Gastrocnemius medialis (tissue), 4 donors: ENCODE results near the gene KRTCAP2. TPM values are rescaled to one million over a fixed set of nuclear protein-coding genes. Genes with fewer than 3 reads are reported as not detected.
A peak's percentile ranks its signal among the peaks of the same experiment; 100 is the strongest.

ENCODE experiments used
- ATAC-seq, 2 donors: fragments of 150-250 bp; one replicate each; pipeline ENCODE4 v1.9.1; 2016
- DNase-seq, 2 donors: peaks; one replicate each; pipeline ENCODE4 v3.0.0-alpha.2; 2019
- H3K27ac ChIP-seq, 4 donors: fragments of 200-600 bp; sonication (generic); 1 replicate in 1 of 4; 2 replicates in 3 of 4; pipeline ENCODE4 v1.5.1; 2016 to 2018; ENCODE audit warnings: mild to moderate bottlenecking in 2 of 4, moderate library complexity in 1 of 4
- H3K27me3 ChIP-seq, 3 donors: fragments of 200-600 bp; sonication (generic) in 2 of 3; 1 replicate in 1 of 3; 2 replicates in 2 of 3; pipeline versions ENCODE4 v1.5.1 to v1.6.0; 2016 to 2019; ENCODE audit warnings: mild to moderate bottlenecking in 1 of 3, moderate library complexity in 1 of 3
- H3K36me3 ChIP-seq, 2 donors: fragments of 200-600 bp; sonication (generic) in 1 of 2; one replicate each; pipeline ENCODE4 v1.5.1; 2017 to 2018
- H3K4me1 ChIP-seq, 2 donors: fragments of 200-600 bp; sonication (generic) in 1 of 2; one replicate each; pipeline ENCODE4 v1.5.1; 2016 to 2017; ENCODE audit warnings: mild to moderate bottlenecking in 2 of 2
- H3K4me3 ChIP-seq, 4 donors: fragments of 200-600 bp; sonication (generic) in 3 of 4; 1 replicate in 1 of 4; 2 replicates in 3 of 4; pipeline ENCODE4 v1.5.1; 2016 to 2019; ENCODE audit warnings: mild to moderate bottlenecking in 2 of 4
- H3K9me3 ChIP-seq, 3 donors: fragments of 200-600 bp; sonication (generic) in 2 of 3; 1 replicate in 1 of 3; 2 replicates in 2 of 3; pipeline ENCODE4 v1.5.1; 2016 to 2019
- POLR2A ChIP-seq, 2 donors: fragments of 450-650 bp; IDR thresholded peaks; one replicate each; pipeline ENCODE4 v1.6.1; 2017; ENCODE audit warnings: antibody characterized with exemption in 2 of 2, mild to moderate bottlenecking in 2 of 2, moderate library complexity in 2 of 2
- in situ Hi-C, 4 donors: fragments of 200-750 bp; cut with MboI; loops; one replicate each; pipeline versions ENCODE4 v1.15.0 to v1.8.0; 2017; ENCODE audit warnings: low sequenced_read_pairs in 4 of 4
- intact Hi-C: fragments of 100-400 bp; cut with DNase I; formaldehyde crosslinking; loops from one replicate; pipeline ENCODE4 v1.15.1; 2023; ENCODE audit warnings: low total_unique reads
- total RNA-seq, 4 donors: library from RNA; depleted of rRNA; stranded (reverse); fragments of >200 nt; gene quantifications; one replicate each; pipeline versions ENCODE4 v1.1.0 to v1.2.3, GENCODE V29; 2016
- TF ChIP-seq, protein P1 (sequence below), 5 experiments: fragments of 450-650 bp in 3 of 5; fragments of 200-600 bp in 2 of 5; sonication (generic) in 2 of 5; IDR thresholded peaks in 4 of 5; conservative IDR thresholded peaks in 1 of 5; 1 replicate in 4 of 5; 2 replicates in 1 of 5; pipeline ENCODE4 v1.5.1; 2016 to 2019; ENCODE audit warnings: antibody characterized with exemption in 5 of 5, mild to moderate bottlenecking in 3 of 5, moderate library complexity in 3 of 5

Gene KRTCAP2
- total RNA-seq, 4 donors from 2014 or later = 59.6 to 102 (median 91.6) TPM

DNA sequence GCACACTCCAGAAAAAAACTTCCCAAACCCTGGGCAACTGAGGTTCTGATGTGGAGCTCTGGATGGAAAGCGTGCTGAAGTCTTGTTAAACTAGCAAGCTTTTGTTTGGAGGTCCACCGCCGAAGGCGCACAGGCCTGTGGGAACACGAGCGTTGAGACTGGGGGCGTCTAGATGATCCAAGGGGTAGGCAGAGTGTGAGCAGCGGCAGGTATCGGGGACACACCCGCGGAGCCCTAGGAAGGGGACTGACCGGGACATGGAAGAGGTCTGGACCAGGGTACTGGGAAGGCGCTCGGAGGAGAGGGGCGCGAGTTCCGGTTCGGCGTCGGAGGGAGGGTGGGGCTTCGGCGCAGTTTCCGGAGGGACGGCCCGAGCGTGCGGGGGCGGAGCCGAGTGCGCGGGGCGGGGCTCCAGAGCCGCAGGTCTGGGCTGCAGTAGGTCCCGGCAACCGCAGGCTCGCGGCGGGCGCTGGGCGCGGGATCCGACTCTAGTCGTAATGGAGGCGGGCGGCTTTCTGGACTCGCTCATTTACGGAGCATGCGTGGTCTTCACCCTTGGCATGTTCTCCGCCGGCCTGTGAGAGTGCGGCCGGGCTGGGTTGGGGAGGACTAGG, 37.6 kb downstream of the KRTCAP2 start, which contains the start of gene SLC50A1:
TSS of gene SLC50A1 (plus strand) at position 438 of the 614 bp plus-strand sequence. CDS start at position 498, 60 bp downstream.
- intact Hi-C loops = loop anchor here (2.0 to 10.0 kb wide), 4 partner anchors 37 to 731 kb away; partner anchors contain the start of genes IL6R, KRTCAP2, TRIM46 and UBE2Q1

DNA sequence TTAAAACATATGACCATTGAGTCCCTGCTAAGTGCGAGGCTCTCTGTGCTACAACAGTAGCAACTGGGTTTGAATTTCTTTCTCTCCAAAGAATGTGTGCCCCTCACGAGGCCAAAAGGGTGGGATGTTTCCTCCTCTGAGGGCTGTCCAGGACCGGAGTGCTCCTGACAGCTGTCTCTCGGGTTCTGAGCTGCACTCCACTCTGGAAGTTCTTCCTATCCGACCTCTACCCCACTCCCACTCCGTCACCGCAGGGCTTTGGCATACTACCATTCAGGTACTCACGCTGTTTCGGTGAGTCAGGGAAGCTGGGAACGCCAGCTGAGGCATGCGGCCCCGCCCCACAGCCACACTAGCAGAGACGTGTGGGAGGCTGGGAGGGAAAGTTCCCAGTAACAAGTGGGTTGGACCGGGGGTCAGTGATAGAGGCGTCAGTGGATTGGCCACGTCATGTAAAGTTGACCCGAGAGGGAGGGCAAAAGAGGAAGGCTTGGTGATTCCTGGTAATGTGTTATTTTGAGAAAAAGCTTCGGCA, 38.2 kb downstream of the KRTCAP2 start:
- TF ChIP-seq, protein P1, sequence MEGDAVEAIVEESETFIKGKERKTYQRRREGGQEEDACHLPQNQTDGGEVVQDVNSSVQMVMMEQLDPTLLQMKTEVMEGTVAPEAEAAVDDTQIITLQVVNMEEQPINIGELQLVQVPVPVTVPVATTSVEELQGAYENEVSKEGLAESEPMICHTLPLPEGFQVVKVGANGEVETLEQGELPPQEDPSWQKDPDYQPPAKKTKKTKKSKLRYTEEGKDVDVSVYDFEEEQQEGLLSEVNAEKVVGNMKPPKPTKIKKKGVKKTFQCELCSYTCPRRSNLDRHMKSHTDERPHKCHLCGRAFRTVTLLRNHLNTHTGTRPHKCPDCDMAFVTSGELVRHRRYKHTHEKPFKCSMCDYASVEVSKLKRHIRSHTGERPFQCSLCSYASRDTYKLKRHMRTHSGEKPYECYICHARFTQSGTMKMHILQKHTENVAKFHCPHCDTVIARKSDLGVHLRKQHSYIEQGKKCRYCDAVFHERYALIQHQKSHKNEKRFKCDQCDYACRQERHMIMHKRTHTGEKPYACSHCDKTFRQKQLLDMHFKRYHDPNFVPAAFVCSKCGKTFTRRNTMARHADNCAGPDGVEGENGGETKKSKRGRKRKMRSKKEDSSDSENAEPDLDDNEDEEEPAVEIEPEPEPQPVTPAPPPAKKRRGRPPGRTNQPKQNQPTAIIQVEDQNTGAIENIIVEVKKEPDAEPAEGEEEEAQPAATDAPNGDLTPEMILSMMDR (IDR thresholded peaks at IDR 0.05 in 4 of 5, conservative IDR thresholded peaks at IDR 0.05 in 1 of 5) = no peak
- no peak for TF ChIP-seq POLR2A (IDR thresholded peaks at IDR 0.05)
- H3K36me3 ChIP-seq = peaks cover 0 to 12% of the 10 kb centered on the region in 2 donors
- no peaks in the 10 kb centered on the region for H3K9me3 ChIP-seq
- H3K27ac ChIP-seq = peak overlapping the region; percentile 96 to 100 (median 98)
- ATAC-seq (peak; percentile 70 to 75), DNase-seq (peak; percentile 82 to 88)
- peaks cover 61 to 63% of the 10 kb centered on the region in 2 donors for H3K4me1 ChIP-seq
- H3K4me3 ChIP-seq = peak overlapping the region; percentile 82 to 93 (median 87)
- intact Hi-C loops (loop anchor here (2.0 to 10.0 kb wide), 4 partner anchors 38 to 730 kb away; partner anchors contain the start of genes IL6R, KRTCAP2, TRIM46 and UBE2Q1), in situ Hi-C loops (no loop called here)
- peaks cover 2 to 4% (median 3%) of the 10 kb centered on the region in 3 donors for H3K27me3 ChIP-seq

More for the DNA sequence above, 37.6 kb downstream of the KRTCAP2 start, which contains the start of gene SLC50A1:
- H3K36me3 ChIP-seq = peaks cover 0 to 12% of the 10 kb centered on the region in 2 donors
- H3K4me3 ChIP-seq = peak within 1 kb of the TSS; percentile 82 to 93 (median 87)
- peak; percentile 69 to 78 for ATAC-seq
- H3K27me3 ChIP-seq = no peaks in the 10 kb centered on the region
- H3K27ac ChIP-seq = peak within 1 kb of the TSS; percentile 96 to 100 (median 98)
- no peaks in the 10 kb centered on the region for H3K9me3 ChIP-seq
- in situ Hi-C loops = no loop called here
- TF ChIP-seq, protein P1 (IDR thresholded peaks at IDR 0.05 in 4 of 5, conservative IDR thresholded peaks at IDR 0.05 in 1 of 5) = peak; percentile 43 to 64 (median 59)
- TF ChIP-seq POLR2A (IDR thresholded peaks at IDR 0.05) = peak; percentile 90 to 92
- H3K4me1 ChIP-seq = peaks cover 55 to 61% of the 10 kb centered on the region in 2 donors
- DNase-seq = peak; percentile 87 to 93

DNA sequence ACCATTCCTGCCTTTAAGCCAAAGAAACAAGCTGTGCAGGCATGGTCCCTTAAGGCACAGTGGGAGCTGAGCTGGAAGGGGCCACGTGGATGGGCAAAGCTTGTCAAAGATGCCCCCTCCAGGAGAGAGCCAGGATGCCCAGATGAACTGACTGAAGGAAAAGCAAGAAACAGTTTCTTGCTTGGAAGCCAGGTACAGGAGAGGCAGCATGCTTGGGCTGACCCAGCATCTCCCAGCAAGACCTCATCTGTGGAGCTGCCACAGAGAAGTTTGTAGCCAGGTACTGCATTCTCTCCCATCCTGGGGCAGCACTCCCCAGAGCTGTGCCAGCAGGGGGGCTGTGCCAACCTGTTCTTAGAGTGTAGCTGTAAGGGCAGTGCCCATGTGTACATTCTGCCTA, 38.8 kb downstream of the KRTCAP2 start:
- DNase-seq (no peak), ATAC-seq (no peak)
- no peaks in the 10 kb centered on the region for H3K9me3 ChIP-seq
- peak overlapping the region; percentile 96 to 100 (median 98) for H3K27ac ChIP-seq
- no peak for TF ChIP-seq POLR2A (IDR thresholded peaks at IDR 0.05)
- TF ChIP-seq, protein P1 (IDR thresholded peaks at IDR 0.05 in 4 of 5, conservative IDR thresholded peaks at IDR 0.05 in 1 of 5) = no peak
- H3K4me3 ChIP-seq = peak overlapping the region; percentile 82 to 93 (median 87)
- H3K27me3 ChIP-seq = peaks cover 3 to 9% (median 6%) of the 10 kb centered on the region in 3 donors
- H3K36me3 ChIP-seq = peaks cover 0 to 12% of the 10 kb centered on the region in 2 donors
- H3K4me1 ChIP-seq = peaks cover 59 to 60% of the 10 kb centered on the region in 2 donors
- intact Hi-C loops = loop anchor here (2.0 to 10.0 kb wide), 2 partner anchors 38 to 730 kb away; partner anchors contain the start of genes IL6R, KRTCAP2 and TRIM46
- in situ Hi-C loops = no loop called here

DNA sequence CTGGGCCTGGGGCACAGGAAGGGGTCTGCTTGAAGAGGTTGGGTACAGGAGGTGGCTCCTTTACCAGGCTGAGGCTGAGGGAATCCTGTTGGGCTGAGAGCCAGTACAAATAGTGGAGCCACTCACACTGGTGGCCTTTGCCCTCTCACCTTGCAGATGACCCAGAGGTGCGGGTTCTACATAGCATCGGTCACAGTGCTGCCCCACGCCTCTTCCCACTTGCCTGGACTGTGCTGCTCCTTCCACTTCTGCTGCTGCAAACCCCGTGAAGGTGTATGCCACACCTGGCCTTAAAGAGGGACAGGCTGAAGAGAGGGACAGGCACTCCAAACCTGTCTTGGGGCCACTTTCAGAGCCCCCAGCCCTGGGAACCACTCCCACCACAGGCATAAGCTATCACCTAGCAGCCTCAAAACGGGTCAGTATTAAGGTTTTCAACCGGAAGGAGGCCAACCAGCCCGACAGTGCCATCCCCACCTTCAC, 39.3 kb downstream of the KRTCAP2 start:
- Histone ChIP-seq H3K36me3 (peaks cover 0 to 12% of the 10 kb centered on the region in 2 donors), H3K27ac (peak overlapping the region; percentile 96 to 100 (median 98)), H3K27me3 (peaks cover 4 to 11% (median 6%) of the 10 kb centered on the region in 3 donors), H3K4me1 (peaks cover 54 to 55% of the 10 kb centered on the region in 2 donors), H3K4me3 (no peak overlapping the region), H3K9me3 (no peaks in the 10 kb centered on the region)
- ATAC-seq (no peak), DNase-seq (no peak)
- intact Hi-C loops = loop anchor here (2.0 to 10.0 kb wide), 2 partner anchors 39 to 729 kb away; partner anchors contain the start of genes IL6R, KRTCAP2 and TRIM46
- in situ Hi-C loops = no loop called here
- TF ChIP-seq POLR2A (IDR thresholded peaks at IDR 0.05) = no peak
- TF ChIP-seq, protein P1 (IDR thresholded peaks at IDR 0.05 in 4 of 5, conservative IDR thresholded peaks at IDR 0.05 in 1 of 5) = no peak
